Esophagus muscularis mucosa (tissue), 3 donors: ENCODE data around the gene RASIP1.

Experiments
- EP300 ChIP-seq: sonication (generic); formaldehyde crosslinking; IDR thresholded peaks from one replicate; pipeline ENCODE4 v1.6.1; 2017; ENCODE audit warnings: antibody characterized with exemption
- TF ChIP-seq, protein P1 (sequence below), 3 experiments: fragments of 200-600 bp in 2 of 3; fragments of 450-650 bp in 1 of 3; sonication (generic) in 2 of 3; IDR thresholded peaks; one replicate each; pipeline ENCODE4 v1.5.1; 2017 to 2019; ENCODE audit warnings: antibody characterized with exemption in 3 of 3, mild to moderate bottlenecking in 2 of 3, moderate library complexity in 1 of 3

DNA sequence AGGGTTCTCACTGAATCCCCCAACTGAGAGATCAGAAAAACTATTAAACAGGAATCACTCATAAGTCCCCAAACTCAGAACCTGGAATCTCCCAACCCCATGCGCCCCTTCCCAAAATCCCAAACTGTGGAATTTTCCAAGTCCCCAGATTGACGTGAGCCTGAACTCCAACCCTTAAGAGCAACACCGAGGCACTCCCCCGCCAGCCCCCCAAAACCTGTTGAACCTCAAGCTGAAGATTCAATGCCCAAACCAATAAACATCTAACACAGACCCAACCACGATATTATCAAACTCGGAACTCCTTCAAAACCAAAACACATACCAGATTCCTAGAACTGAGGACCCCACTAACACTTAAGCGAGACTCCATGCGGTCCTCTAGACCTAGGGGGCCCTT lies 5.7 kb upstream of the RASIP1 start:
- TF ChIP-seq, protein P1, sequence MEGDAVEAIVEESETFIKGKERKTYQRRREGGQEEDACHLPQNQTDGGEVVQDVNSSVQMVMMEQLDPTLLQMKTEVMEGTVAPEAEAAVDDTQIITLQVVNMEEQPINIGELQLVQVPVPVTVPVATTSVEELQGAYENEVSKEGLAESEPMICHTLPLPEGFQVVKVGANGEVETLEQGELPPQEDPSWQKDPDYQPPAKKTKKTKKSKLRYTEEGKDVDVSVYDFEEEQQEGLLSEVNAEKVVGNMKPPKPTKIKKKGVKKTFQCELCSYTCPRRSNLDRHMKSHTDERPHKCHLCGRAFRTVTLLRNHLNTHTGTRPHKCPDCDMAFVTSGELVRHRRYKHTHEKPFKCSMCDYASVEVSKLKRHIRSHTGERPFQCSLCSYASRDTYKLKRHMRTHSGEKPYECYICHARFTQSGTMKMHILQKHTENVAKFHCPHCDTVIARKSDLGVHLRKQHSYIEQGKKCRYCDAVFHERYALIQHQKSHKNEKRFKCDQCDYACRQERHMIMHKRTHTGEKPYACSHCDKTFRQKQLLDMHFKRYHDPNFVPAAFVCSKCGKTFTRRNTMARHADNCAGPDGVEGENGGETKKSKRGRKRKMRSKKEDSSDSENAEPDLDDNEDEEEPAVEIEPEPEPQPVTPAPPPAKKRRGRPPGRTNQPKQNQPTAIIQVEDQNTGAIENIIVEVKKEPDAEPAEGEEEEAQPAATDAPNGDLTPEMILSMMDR (IDR thresholded peaks at IDR 0.05): no peak
- no peak for TF ChIP-seq EP300
